Measurements from ENCODE around the gene B3GNT2. TPM values are rescaled to one million over a fixed set of nuclear protein-coding genes. Genes with fewer than 3 reads are reported as not detected.
"Not testable (repeated sequence)": the region's sequence is repeated elsewhere in the genome, so short reads cannot be mapped to it uniquely, and the experiment has no call there.

The B3GNT2 gene
- total RNA-seq, 2 experiments from 2014 or later: 28.6 to 31.7 TPM

- H3K27me3 Mint-ChIP-seq: no peaks in the 10 kb centered on the region
- ChIA-PET POLR2A (no interaction called here), CTCF (no interaction called here)
- no peak overlapping the region for H3K4me3 Mint-ChIP-seq
- no peaks in the 10 kb centered on the region for H3K36me3 Mint-ChIP-seq (ENCODE audit: low read depth)
- intact Hi-C loops (cut with DNase I, micrococcal nuclease): no loop called here
- H3K9me3 Mint-ChIP-seq (ENCODE audit: low read depth): no peaks in the 10 kb centered on the region
- ATAC-seq (no peak), DNase-seq (no peak)
- H3K27ac Mint-ChIP-seq: no peak overlapping the region
- H3K4me1 Mint-ChIP-seq: no peaks in the 10 kb centered on the region
Measured at GRCh38 chr2:62240546-62240945, 44.6 kb downstream of the B3GNT2 start.

- DNase-seq (no peak), ATAC-seq (no peak)
- Mint-ChIP-seq H3K27ac (no peak overlapping the region), H3K27me3 (no peaks in the 10 kb centered on the region), H3K36me3 (ENCODE audit: low read depth) (no peaks in the 10 kb centered on the region), H3K4me3 (no peak overlapping the region), H3K9me3 (ENCODE audit: low read depth) (no peaks in the 10 kb centered on the region), H3K4me1 (no peaks in the 10 kb centered on the region)
- intact Hi-C loops (cut with DNase I, micrococcal nuclease): no loop called here
- ChIA-PET POLR2A (no interaction called here), CTCF (no interaction called here)
Measured at GRCh38 chr2:62243983-62244382, 48.1 kb downstream of the B3GNT2 start.

- Mint-ChIP-seq H3K27ac (no peak overlapping the region), H3K36me3 (ENCODE audit: low read depth) (no peaks in the 10 kb centered on the region), H3K9me3 (ENCODE audit: low read depth) (no peaks in the 10 kb centered on the region), H3K4me3 (no peak overlapping the region), H3K27me3 (no peaks in the 10 kb centered on the region), H3K4me1 (no peaks in the 10 kb centered on the region)
- POLR2A ChIA-PET: no interaction called here
- DNase-seq (no peak), ATAC-seq (no peak)
- intact Hi-C loops (cut with DNase I, micrococcal nuclease): no loop called here
- CTCF ChIA-PET: no interaction called here
Measured at GRCh38 chr2:62248226-62248625, 52.3 kb downstream of the B3GNT2 start.

- Mint-ChIP-seq H3K36me3 (ENCODE audit: low read depth) (no peaks in the 10 kb centered on the region), H3K9me3 (ENCODE audit: low read depth) (no peaks in the 10 kb centered on the region), H3K4me1 (no peaks in the 10 kb centered on the region), H3K27me3 (no peaks in the 10 kb centered on the region), H3K4me3 (no peak overlapping the region), H3K27ac (no peak overlapping the region)
- ATAC-seq (no peak), DNase-seq (no peak)
- ChIA-PET POLR2A (no interaction called here), CTCF (no interaction called here)
- intact Hi-C loops (cut with DNase I, micrococcal nuclease): no loop called here
Measured at GRCh38 chr2:62250239-62250638, 54.3 kb downstream of the B3GNT2 start.

GRCh38 chr2:62254424-62255266, 58.7 kb downstream of the B3GNT2 start:
- DNase-seq (no peak), ATAC-seq (no peak)
- H3K36me3 Mint-ChIP-seq (ENCODE audit: low read depth): no peaks in the 10 kb centered on the region
- no peaks in the 10 kb centered on the region for H3K9me3 Mint-ChIP-seq (ENCODE audit: low read depth)
- H3K27me3 Mint-ChIP-seq: no peaks in the 10 kb centered on the region
- no peak overlapping the region for H3K4me3 Mint-ChIP-seq
- ChIA-PET CTCF (interaction anchor here (0.9 kb wide), 1 partner anchor 121 kb away, joined by 3 read pairs; no protein-coding TSS in a partner anchor), POLR2A (no interaction called here)
- H3K4me1 Mint-ChIP-seq: peaks cover 2% of the 10 kb centered on the region
- H3K27ac Mint-ChIP-seq: no peak overlapping the region
- intact Hi-C loops (cut with DNase I, micrococcal nuclease): no loop called here

- Mint-ChIP-seq H3K4me3 (no peak overlapping the region), H3K27me3 (no peaks in the 10 kb centered on the region), H3K9me3 (ENCODE audit: low read depth) (no peaks in the 10 kb centered on the region), H3K36me3 (ENCODE audit: low read depth) (no peaks in the 10 kb centered on the region), H3K27ac (no peak overlapping the region), H3K4me1 (peaks cover 2% of the 10 kb centered on the region)
- intact Hi-C loops (cut with DNase I, micrococcal nuclease): no loop called here
- DNase-seq (no peak), ATAC-seq (no peak)
- ChIA-PET POLR2A (no interaction called here), CTCF (no interaction called here)
Measured at GRCh38 chr2:62257466-62257865, 61.6 kb downstream of the B3GNT2 start.

GRCh38 chr2:62263076-62263715, 67.3 kb downstream of the B3GNT2 start:
- no peak overlapping the region for H3K27ac Mint-ChIP-seq
- ChIA-PET POLR2A (no interaction called here), CTCF (no interaction called here)
- peaks cover 2% of the 10 kb centered on the region for H3K4me1 Mint-ChIP-seq
- no peaks in the 10 kb centered on the region for H3K27me3 Mint-ChIP-seq
- H3K4me3 Mint-ChIP-seq: no peak overlapping the region
- H3K9me3 Mint-ChIP-seq (ENCODE audit: low read depth): no peaks in the 10 kb centered on the region
- intact Hi-C loops (cut with DNase I, micrococcal nuclease): no loop called here
- no peak for ATAC-seq
- no peak for DNase-seq
- no peaks in the 10 kb centered on the region for H3K36me3 Mint-ChIP-seq (ENCODE audit: low read depth)

GRCh38 chr2:62264186-62264585, 68.3 kb downstream of the B3GNT2 start:
- H3K27ac Mint-ChIP-seq: no peak overlapping the region
- no peak for ATAC-seq
- DNase-seq: no peak
- peaks cover 7% of the 10 kb centered on the region for H3K9me3 Mint-ChIP-seq (ENCODE audit: low read depth)
- intact Hi-C loops (cut with DNase I, micrococcal nuclease): no loop called here
- H3K27me3 Mint-ChIP-seq: no peaks in the 10 kb centered on the region
- CTCF ChIA-PET: no interaction called here
- POLR2A ChIA-PET: no interaction called here
- peaks cover 2% of the 10 kb centered on the region for H3K4me1 Mint-ChIP-seq
- H3K36me3 Mint-ChIP-seq (ENCODE audit: low read depth): no peaks in the 10 kb centered on the region
- H3K4me3 Mint-ChIP-seq: no peak overlapping the region

- CTCF ChIA-PET: no interaction called here
Measured at GRCh38 chr2:62265106-62265505, 69.2 kb downstream of the B3GNT2 start.

GRCh38 chr2:62266433-62267038, 70.6 kb downstream of the B3GNT2 start:
- ChIA-PET POLR2A (no interaction called here), CTCF (no interaction called here)
- DNase-seq: no peak
- peaks cover 2% of the 10 kb centered on the region for H3K4me1 Mint-ChIP-seq
- no peak for ATAC-seq
- H3K36me3 Mint-ChIP-seq (ENCODE audit: low read depth): no peaks in the 10 kb centered on the region
- intact Hi-C loops (cut with DNase I, micrococcal nuclease): no loop called here
- H3K4me3 Mint-ChIP-seq: no peak overlapping the region
- peaks cover 7% of the 10 kb centered on the region for H3K9me3 Mint-ChIP-seq (ENCODE audit: low read depth)
- H3K27ac Mint-ChIP-seq: no peak overlapping the region
- H3K27me3 Mint-ChIP-seq: no peaks in the 10 kb centered on the region

More at GRCh38 chr2:62265106-62265505, 69.2 kb downstream of the B3GNT2 start:
- no peak for DNase-seq
- Mint-ChIP-seq H3K36me3 (ENCODE audit: low read depth) (no peaks in the 10 kb centered on the region), H3K4me3 (no peak overlapping the region), H3K4me1 (peaks cover 2% of the 10 kb centered on the region), H3K27ac (no peak overlapping the region), H3K9me3 (ENCODE audit: low read depth) (peaks cover 7% of the 10 kb centered on the region), H3K27me3 (no peaks in the 10 kb centered on the region)
- POLR2A ChIA-PET: no interaction called here
- no peak for ATAC-seq
- intact Hi-C loops (cut with DNase I, micrococcal nuclease): no loop called here

GRCh38 chr2:62267696-62268095, 71.8 kb downstream of the B3GNT2 start:
- H3K4me3 Mint-ChIP-seq: no peak overlapping the region

GRCh38 chr2:62268681-62269188, 72.8 kb downstream of the B3GNT2 start:
- POLR2A ChIA-PET, ATAC-seq: not testable (repeated sequence)

More at GRCh38 chr2:62267696-62268095, 71.8 kb downstream of the B3GNT2 start:
- ATAC-seq: no peak
- Mint-ChIP-seq H3K27ac (no peak overlapping the region), H3K27me3 (no peaks in the 10 kb centered on the region), H3K36me3 (ENCODE audit: low read depth) (no peaks in the 10 kb centered on the region), H3K4me1 (peaks cover 2% of the 10 kb centered on the region), H3K9me3 (ENCODE audit: low read depth) (peaks cover 7% of the 10 kb centered on the region)
- intact Hi-C loops (cut with DNase I, micrococcal nuclease): no loop called here
- POLR2A ChIA-PET: no interaction called here
- DNase-seq: no peak
- CTCF ChIA-PET: interaction anchor here (0.8 kb wide), 1 partner anchor 20 kb away, joined by 3 read pairs; no protein-coding TSS in a partner anchor

More at GRCh38 chr2:62268681-62269188, 72.8 kb downstream of the B3GNT2 start:
- DNase-seq; intact Hi-C loops (cut with DNase I, micrococcal nuclease); CTCF ChIA-PET; H3K27me3 Mint-ChIP-seq; H3K9me3 Mint-ChIP-seq (ENCODE audit: low read depth); H3K36me3 Mint-ChIP-seq (ENCODE audit: low read depth); H3K4me1 Mint-ChIP-seq; H3K4me3 Mint-ChIP-seq; H3K27ac Mint-ChIP-seq: not testable (repeated sequence)
